Omental fat pad (tissue), 4 donors: ENCODE measurements around the gene MMAB. TPM values are rescaled to one million over a fixed set of nuclear protein-coding genes. Genes with fewer than 3 reads are reported as not detected.
A peak's percentile ranks its signal among the peaks of the same experiment; 100 is the strongest.

ENCODE experiments used
- ATAC-seq: fragments of 150-250 bp; one replicate; pipeline ENCODE4 v1.9.1; 2016; ENCODE audit warnings: mild to moderate bottlenecking, moderate library complexity; ENCODE audit not compliant: low FRiP score
- DNase-seq: peaks from one replicate; pipeline ENCODE4 v3.0.0-alpha.2; 2019; ENCODE audit warnings: low spot score
- total RNA-seq, 4 donors: library from RNA; depleted of rRNA; stranded (reverse); fragments of >200 nt; gene quantifications; one replicate each; pipeline ENCODE4 v1.1.0, GENCODE V29; 2016
- TF ChIP-seq, protein P1 (sequence below), 3 donors: fragments of 450-650 bp; IDR thresholded peaks; one replicate each; pipeline ENCODE4 v1.5.1; 2016 to 2017; ENCODE audit warnings: antibody characterized with exemption in 3 of 3, mild to moderate bottlenecking in 3 of 3, moderate library complexity in 2 of 3

Gene MMAB
- total RNA-seq, 4 donors from 2014 or later = 20.2 to 38.0 (median 29.1) TPM

- no peak for ATAC-seq
- TF ChIP-seq, protein P1, sequence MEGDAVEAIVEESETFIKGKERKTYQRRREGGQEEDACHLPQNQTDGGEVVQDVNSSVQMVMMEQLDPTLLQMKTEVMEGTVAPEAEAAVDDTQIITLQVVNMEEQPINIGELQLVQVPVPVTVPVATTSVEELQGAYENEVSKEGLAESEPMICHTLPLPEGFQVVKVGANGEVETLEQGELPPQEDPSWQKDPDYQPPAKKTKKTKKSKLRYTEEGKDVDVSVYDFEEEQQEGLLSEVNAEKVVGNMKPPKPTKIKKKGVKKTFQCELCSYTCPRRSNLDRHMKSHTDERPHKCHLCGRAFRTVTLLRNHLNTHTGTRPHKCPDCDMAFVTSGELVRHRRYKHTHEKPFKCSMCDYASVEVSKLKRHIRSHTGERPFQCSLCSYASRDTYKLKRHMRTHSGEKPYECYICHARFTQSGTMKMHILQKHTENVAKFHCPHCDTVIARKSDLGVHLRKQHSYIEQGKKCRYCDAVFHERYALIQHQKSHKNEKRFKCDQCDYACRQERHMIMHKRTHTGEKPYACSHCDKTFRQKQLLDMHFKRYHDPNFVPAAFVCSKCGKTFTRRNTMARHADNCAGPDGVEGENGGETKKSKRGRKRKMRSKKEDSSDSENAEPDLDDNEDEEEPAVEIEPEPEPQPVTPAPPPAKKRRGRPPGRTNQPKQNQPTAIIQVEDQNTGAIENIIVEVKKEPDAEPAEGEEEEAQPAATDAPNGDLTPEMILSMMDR (IDR thresholded peaks at IDR 0.05) = no peak
- no peak for DNase-seq
These were observed 49.8 kb downstream of the MMAB start for GRCh38 chr12:109523504-109523903.

GRCh38 chr12:109523071-109523470, 50.2 kb downstream of the MMAB start:
- no peak for DNase-seq
- TF ChIP-seq, protein P1 (IDR thresholded peaks at IDR 0.05) = no peak
- ATAC-seq = no peak

GRCh38 chr12:109521831-109522230, 51.5 kb downstream of the MMAB start:
- no peak for DNase-seq
- no peak for ATAC-seq
- TF ChIP-seq, protein P1 (IDR thresholded peaks at IDR 0.05) = no peak

GRCh38 chr12:109519787-109520186, 53.5 kb downstream of the MMAB start:
- no peak for ATAC-seq
- DNase-seq = no peak
- TF ChIP-seq, protein P1 (IDR thresholded peaks at IDR 0.05) = no peak

DNA sequence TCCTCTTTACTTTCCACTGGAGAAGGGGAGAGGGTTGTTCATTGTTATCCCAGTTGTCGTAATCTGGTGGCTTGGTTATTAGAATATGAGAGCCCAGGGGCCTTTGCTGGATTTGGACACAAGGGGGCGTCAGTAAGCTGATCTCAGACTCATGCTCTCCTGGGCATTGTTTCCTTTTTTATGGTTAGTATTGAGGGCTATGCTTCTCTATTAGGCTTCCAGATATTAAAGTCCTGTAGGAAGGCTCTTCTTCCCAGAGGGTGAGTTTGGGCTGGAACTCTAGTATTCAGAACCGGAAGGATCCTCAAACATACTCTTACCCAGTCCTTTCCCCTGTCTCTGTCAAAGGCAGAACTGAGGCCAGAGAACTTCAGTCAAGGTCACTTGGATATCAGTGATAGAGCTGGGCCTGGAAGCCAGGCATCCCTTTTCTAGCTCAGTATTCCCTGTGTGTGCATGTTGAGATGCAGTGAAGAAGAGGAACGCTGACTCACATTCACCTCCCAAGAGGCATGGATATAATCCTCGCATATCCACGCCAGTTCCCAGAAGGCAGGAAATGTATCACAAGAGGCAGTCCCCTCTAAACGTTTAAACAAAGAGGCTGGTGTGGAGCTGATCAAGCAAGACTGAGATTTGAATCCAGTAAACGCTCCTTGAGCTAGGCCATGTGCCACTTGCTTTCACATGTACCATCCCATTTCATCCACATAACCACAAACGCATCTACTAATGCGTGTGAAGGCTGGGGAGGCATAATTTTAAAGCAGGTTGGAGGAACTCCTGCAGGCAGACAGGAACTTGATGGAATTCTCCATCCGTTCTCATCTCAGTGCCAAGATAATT, 54.3 kb downstream of the MMAB start:
- TF ChIP-seq, protein P1 (IDR thresholded peaks at IDR 0.05) = no peak
- ATAC-seq (no peak), DNase-seq (peak; percentile 54)

DNA sequence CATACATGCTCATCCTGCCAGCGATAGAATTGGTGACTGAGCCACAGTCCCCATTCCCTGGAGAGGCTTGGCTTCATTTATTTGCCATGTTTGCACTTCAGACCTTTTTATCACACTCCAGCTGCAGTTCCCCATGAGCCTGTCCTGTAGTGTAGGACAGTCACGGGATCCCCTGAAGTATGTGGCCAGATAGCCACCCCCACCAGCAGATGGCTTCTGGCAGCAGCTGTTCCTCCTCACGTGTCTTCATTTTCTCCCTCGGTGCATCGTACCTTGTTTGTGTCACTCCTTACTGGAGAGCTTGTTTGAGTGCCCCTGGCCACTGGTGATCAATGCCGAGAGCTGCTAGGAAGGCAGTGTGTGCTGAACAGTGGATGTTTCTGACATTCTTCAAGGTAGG, 55.7 kb downstream of the MMAB start:
- no peak for DNase-seq
- TF ChIP-seq, protein P1 (IDR thresholded peaks at IDR 0.05) = no peak

GRCh38 chr12:109513977-109514376, 59.3 kb downstream of the MMAB start:
- TF ChIP-seq, protein P1 (IDR thresholded peaks at IDR 0.05) = no peak
- no peak for ATAC-seq
- DNase-seq = no peak

More for the DNA sequence above, 55.7 kb downstream of the MMAB start:
- no peak for ATAC-seq
